ENCODE measurements around the gene BCL2L12.

The BCL2L12 gene

DNA sequence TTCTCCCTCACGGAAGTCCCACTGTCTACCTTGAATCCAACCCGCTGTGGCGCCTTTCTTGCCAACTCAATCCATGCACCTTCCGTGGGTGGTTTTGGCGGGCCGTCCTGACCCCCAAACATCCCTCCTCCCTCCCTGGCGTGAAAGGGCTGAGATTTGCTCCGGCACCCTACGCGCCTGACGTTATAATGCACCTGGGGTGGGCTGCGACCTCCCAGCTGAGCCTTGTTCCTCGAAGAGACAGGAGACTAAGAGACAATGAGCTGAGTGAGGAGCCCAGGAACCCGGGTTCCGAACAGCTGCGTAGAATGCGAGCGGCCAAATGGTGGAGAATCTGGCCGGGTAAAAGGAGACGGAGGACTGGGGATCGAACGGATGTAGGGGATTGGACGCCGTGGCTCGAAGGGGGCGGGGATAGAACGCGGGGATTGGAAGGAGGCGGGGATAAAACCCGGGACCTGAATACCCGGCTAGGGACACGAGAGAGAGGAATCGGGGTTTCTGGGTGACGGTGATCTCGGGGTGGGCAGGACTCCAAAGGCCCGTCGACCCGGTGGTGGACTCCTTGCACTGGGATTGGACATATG is 25.0 kb downstream of the BCL2L12 start, which contains the start of gene CPT1C:
CPT1C (plus strand) TSS at position 461 of the 587 bp plus-strand sequence. CDS start 1,137 bp downstream, outside the sequence.
- H3K4me3 ChIP-seq (ENCODE audit: low read length), result no peak within 1 kb of the TSS
- TF ChIP-seq ZNF274 (IDR thresholded peaks at IDR 0.05; ENCODE audit: low read depth, low read length), result no peak

DNA sequence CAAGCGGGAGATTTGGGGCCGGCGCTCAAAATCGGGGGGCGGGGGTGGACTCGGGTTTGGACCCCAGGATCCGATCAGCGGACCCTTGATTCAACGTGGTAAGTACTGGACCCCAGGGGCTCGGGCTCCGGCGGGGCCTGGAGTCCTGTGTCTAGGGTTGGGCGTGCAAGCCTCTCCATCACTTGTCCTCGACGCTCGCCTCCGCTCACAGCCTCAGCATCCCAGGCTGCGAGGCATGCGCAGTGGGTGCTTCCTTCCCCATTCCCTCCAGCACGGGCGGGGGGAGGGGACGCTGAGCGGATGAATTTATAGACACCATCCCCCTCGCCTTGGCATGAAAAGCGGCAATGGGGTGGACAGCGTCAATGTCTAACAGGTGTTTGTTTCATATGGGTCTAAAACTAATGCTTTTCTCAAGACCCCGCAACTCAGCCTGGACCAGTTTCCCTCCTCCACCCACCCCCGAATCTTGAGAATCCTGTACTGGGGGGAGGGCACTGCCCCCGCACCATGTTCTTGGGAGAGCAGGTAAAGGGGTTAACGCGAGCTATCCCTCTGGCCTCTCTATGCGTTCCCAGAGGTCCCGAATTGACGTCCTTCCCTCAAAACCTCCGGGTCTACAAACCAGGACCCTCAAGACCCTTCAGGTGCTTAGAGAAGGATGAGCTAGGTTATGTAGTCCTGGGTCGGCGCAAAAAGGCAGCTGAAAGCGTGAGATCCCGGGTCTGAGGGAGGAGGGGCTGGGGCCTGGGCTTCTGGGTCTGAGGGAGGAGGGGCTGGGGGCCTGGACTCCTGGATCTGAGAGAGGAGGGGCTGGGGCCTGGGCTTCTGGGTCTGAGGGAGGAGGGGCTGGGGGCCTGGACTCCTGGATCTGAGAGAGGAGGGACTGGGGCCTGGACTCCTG is 25.8 kb downstream of the BCL2L12 start:
- no peak for TF ChIP-seq ZNF274 (IDR thresholded peaks at IDR 0.05; ENCODE audit: low read depth, low read length)
- no peak overlapping the region for H3K4me3 ChIP-seq (ENCODE audit: low read length)

DNA sequence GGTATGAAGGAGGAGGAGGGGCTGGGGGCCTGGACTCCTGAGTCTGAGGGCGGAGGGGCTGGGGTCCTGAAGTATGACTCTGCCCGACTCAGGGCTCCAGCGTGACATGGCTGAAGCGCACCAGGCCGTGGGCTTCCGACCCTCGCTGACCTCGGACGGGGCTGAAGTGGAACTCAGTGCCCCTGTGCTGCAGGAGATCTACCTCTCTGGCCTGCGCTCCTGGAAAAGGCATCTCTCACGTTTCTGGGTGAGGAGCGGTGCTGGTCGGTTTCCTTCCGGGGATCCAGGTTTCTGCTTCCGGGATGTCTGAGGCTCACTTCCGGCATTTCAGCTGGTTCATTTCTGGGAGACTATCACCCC is 26.4 kb downstream of the BCL2L12 start:
- no peak for TF ChIP-seq ZNF274 (IDR thresholded peaks at IDR 0.05; ENCODE audit: low read depth, low read length)
- no peak overlapping the region for H3K4me3 ChIP-seq (ENCODE audit: low read length)

DNA sequence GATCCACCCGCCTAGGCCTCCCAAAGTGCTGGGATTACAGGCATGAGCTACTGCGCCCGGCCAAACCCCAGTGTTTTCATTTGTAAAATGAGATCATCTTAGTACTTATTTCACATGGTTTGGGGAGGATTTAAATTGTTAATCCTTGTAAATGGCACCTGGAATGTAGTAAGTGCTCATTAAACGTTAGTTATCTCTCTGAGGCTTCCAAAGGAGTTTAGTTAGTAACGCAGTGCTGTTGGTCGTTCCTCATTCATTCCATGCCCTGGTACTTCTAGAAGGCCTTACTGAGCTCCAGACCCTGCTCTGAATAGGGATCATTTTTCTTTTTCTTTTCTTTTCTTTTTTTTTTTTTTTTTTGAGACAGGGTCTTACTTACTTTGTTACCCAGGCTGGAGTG is 30.4 kb downstream of the BCL2L12 start:
- H3K4me3 ChIP-seq (ENCODE audit: low read length), result no peak overlapping the region
- no peak for TF ChIP-seq ZNF274 (IDR thresholded peaks at IDR 0.05; ENCODE audit: low read depth, low read length)

DNA sequence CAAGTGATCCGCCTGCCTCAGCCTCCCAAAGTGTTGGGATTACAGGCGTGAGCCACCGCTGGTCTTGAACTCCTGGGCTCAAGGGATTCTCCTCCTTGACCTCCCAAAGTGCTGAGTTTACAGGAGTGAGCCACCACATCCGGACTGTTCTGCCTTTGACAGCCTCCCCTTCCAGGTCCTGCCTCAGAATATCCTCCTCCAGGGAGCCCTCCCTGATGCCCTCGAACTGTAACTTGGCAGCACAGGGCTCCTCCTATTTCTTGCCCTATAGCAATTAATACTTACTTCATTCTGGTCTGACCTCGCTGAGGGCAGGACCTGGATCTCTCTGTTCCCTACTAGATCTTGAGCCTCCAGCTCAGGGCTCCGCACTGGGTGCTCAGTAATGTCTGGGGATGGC is 31.1 kb downstream of the BCL2L12 start:
- TF ChIP-seq ZNF274 (IDR thresholded peaks at IDR 0.05; ENCODE audit: low read depth, low read length), result no peak
- no peak overlapping the region for H3K4me3 ChIP-seq (ENCODE audit: low read length)

DNA sequence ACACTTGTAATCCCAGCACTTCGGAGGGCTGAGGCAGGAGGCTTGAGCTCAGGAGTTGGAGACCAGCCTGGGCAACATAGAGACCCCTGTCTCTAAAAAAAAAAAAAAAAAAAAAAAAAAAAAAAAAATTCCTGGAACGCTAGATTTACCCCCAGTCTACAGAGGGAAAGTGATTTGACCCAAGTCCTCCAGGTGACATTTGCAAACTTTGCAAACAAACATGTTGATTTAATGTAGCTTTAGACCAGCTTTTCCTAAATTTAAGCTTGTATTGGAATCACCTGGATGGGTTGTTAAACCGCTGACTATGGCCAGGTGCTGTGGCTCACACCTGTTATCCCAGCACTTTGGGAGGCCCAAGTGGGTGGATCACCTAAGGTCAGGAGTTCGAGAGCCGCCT is 33.6 kb downstream of the BCL2L12 start:
- TF ChIP-seq ZNF274 (IDR thresholded peaks at IDR 0.05; ENCODE audit: low read depth, low read length), result no peak
- no peak overlapping the region for H3K4me3 ChIP-seq (ENCODE audit: low read length)

DNA sequence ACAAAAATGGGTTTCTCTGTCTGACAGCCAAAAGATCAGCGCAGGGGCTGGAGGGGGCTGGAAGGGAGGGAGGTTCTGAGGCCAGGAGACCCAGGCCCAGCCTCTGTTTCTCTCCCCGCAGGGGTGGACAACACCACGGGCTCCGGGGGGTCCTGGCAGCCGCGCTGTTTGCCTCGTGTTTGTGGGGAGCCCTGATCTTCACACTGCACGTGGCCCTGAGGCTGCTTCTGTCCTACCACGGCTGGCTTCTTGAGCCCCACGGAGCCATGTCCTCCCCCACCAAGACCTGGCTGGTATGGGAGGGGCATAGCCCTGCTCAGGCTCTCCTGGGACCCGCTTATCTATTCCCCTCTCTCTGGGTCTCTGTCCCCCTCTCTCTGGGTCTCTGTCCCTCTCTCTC is 34.8 kb downstream of the BCL2L12 start:
- no peak overlapping the region for H3K4me3 ChIP-seq (ENCODE audit: low read length)
- TF ChIP-seq ZNF274 (IDR thresholded peaks at IDR 0.05; ENCODE audit: low read depth, low read length), result no peak

DNA sequence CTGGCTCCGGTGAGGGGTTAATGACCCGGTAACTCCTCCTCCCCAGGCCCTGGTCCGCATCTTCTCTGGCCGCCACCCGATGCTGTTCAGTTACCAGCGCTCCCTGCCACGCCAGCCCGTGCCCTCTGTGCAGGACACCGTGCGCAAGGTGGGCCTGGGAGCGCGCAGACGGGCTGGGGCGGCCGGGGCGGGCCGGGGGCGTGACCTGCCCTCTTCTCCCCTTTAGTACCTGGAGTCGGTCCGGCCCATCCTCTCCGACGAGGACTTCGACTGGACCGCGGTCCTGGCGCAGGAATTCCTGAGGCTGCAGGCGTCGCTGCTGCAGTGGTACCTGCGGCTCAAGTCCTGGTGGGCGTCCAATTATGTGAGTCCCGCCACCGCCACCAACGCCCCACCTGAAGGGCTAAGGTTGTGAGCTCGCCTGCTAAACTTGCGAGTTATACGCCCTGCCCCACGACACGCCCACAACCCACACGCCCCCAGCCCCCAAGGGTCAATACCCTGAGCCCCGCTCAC is 35.6 kb downstream of the BCL2L12 start:
- no peak for TF ChIP-seq ZNF274 (IDR thresholded peaks at IDR 0.05; ENCODE audit: low read depth, low read length)
- no peak overlapping the region for H3K4me3 ChIP-seq (ENCODE audit: low read length)

DNA sequence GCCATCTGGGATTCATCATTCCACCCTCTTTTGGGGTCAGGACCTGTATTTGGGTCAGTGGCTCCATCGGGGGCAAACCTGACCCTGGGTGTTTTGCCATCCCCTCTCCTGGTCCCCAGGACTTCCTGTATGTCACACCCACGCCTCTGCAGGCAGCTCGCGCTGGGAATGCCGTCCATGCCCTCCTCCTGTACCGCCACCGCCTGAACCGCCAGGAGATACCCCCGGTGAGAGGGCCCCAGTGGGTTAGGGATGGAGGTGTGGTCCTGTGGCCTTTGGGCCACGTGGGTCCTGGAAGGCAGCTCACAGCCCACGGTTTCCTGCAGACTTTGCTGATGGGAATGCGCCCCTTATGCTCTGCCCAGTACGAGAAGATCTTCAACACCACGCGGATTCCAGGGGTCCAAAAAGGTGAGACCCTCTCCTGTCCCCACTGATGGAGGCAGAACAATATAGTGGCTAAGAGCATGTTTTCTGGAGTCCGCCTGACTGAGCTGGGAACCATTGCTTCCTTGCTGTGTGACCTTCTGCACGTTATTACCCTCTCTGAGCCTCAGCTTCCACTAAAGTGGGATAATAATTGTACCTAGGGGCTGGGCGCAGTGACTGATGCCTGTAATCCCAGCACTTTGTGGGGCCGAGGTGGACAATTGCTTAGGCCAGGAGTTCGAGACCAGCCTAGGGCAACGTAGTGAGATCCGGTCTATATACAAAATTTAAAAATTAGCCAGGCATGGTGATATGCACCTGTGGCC is 39.3 kb downstream of the BCL2L12 start:
- TF ChIP-seq ZNF274 (IDR thresholded peaks at IDR 0.05; ENCODE audit: low read depth, low read length), result no peak
- no peak overlapping the region for H3K4me3 ChIP-seq (ENCODE audit: low read length)

DNA sequence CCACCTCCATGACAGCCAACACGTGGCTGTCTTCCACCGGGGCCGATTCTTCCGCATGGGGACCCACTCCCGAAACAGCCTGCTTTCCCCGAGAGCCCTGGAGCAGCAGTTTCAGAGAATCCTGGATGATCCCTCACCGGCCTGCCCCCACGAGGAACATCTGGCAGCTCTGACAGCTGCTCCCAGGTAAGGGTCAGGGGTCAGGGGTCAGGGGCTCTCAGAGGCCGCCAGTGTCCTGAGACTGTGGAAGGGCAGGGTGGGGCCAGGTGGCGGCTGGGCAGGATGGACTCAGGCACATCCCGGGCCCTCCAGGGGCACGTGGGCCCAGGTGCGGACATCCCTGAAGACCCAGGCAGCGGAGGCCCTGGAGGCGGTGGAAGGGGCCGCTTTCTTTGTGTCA is 40.2 kb downstream of the BCL2L12 start:
- H3K4me3 ChIP-seq (ENCODE audit: low read length), result no peak overlapping the region
- TF ChIP-seq ZNF274 (IDR thresholded peaks at IDR 0.05; ENCODE audit: low read depth, low read length), result no peak

DNA sequence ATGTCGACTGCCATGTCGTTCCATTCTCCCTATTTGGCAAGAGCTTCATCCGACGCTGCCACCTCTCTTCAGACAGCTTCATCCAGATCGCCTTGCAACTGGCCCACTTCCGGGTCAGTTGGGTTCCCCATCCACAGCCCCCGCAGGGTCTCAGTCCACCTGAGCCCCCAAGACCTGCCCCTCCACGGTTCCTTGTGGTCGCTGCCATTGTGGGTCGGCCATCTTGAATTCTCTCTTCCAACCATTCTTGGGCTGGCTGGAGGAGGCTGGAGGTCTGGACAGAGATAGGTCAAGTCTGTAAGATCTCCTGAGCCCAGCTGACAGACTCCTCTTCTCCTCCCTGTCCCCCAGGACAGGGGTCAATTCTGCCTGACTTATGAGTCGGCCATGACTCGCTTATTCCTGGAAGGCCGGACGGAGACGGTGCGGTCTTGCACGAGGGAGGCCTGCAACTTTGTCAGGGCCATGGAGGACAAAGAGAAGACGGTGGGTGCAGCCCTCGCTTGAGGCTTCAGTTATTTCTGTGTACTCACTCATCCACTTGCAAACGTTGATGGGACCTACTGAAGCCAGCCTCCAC is 44.7 kb downstream of the BCL2L12 start:
- TF ChIP-seq ZNF274 (IDR thresholded peaks at IDR 0.05; ENCODE audit: low read depth, low read length), result no peak
- no peak overlapping the region for H3K4me3 ChIP-seq (ENCODE audit: low read length)

DNA sequence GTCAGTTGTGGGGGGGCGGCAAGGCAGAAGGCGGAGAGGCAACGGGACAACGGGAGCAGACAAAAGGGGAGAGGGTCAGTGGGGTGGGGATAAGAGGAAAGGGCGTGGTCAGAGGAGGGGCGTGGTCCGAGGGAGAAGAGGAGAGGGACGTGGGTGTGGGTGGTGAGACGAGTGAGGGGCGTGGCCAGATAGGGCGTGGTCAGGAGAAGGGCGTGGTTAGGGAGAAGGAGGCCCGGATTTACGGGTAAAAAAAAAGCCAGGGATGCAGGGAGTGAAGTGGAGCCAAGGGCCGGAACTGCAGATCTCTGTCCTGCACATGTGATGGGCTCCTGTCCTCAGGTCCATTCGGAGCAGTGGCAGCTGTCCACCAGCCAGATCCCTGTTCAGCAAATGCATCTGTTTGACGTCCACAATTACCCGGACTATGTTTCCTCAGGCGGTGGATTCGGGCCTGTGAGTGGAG is 46.7 kb downstream of the BCL2L12 start:
- no peak for TF ChIP-seq ZNF274 (IDR thresholded peaks at IDR 0.05; ENCODE audit: low read depth, low read length)
- H3K4me3 ChIP-seq (ENCODE audit: low read length), result no peak overlapping the region

DNA sequence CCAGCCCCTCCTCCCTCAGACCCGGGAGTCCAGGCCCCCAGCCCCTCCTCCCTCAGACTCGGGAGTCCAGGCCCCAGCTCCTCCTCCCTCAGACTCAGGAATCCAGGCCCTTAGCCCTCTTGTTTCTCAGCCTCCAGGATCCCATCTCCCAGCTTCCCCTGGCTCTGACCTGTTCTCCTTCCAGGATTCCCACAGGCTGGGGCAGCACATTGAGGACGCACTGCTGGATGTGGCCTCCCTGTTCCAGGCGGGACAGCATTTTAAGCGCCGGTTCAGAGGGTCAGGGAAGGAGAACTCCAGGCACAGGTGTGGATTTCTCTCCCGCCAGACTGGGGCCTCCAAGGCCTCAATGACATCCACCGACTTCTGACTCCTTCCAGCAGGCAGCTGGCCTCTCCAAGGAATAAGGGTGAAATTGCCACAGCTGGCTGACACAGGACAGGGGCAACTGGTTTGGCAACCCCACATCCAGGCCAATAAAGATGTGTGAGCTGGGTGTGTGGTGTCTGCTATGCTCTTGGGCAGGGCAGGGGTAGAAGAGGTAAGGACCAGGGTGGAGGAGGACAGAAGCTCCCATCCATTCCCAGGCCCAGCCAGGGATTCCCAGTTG is 47.6 kb downstream of the BCL2L12 start:
- no peak overlapping the region for H3K4me3 ChIP-seq (ENCODE audit: low read length)
- TF ChIP-seq ZNF274 (IDR thresholded peaks at IDR 0.05; ENCODE audit: low read depth, low read length), result no peak

DNA sequence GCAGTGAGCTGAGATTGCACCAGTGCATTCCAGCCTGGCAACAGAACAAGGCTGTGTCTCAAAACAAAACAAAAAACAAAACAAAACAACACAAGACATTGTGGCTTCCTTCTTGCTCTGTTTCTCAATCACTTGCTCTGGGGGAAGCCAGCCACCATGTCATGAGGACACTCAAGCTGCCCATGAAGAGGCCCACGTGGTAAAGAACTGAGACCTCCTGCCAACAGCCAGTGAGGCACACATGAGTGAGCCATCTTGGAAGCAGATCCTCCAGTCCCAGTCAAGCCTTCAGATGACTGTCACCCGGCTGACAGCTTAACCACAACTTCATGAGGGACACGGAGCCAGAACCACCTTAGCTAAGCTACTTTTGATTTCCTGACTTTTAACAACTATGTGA is 50.4 kb downstream of the BCL2L12 start:
- TF ChIP-seq ZNF274 (IDR thresholded peaks at IDR 0.05; ENCODE audit: low read depth, low read length), result no peak
- H3K4me3 ChIP-seq (ENCODE audit: low read length), result no peak overlapping the region
